ENCODE measurements around the gene PROSER3.
"Not testable (repeated sequence)": the region's sequence is repeated elsewhere in the genome, so short reads cannot be mapped to it uniquely, and the experiment has no call there.

The PROSER3 gene

GRCh38 chr19:35722897-35723296 lies 35.1 kb upstream of the PROSER3 start:
- no peak for DNase-seq

- no peak for DNase-seq
Measured at GRCh38 chr19:35723671-35724070, 34.3 kb upstream of the PROSER3 start.

- not testable (repeated sequence) for DNase-seq
Measured at GRCh38 chr19:35724132-35724531, 33.8 kb upstream of the PROSER3 start.

GRCh38 chr19:35724560-35724959 lies 33.4 kb upstream of the PROSER3 start:
- no peak for DNase-seq

GRCh38 chr19:35725216-35725861 lies 32.6 kb upstream of the PROSER3 start:
- no peak for DNase-seq

- DNase-seq, result no peak
Measured at GRCh38 chr19:35727053-35727955, 30.7 kb upstream of the PROSER3 start.

GRCh38 chr19:35727956-35728706 lies 29.8 kb upstream of the PROSER3 start:
- no peak for DNase-seq

GRCh38 chr19:35729021-35729420 lies 29.0 kb upstream of the PROSER3 start:
- no peak for DNase-seq

GRCh38 chr19:35729763-35730162 lies 28.2 kb upstream of the PROSER3 start:
- no peak for DNase-seq

- no peak for DNase-seq
Measured at GRCh38 chr19:35730326-35730725, 27.6 kb upstream of the PROSER3 start.

GRCh38 chr19:35731353-35731752 lies 26.6 kb upstream of the PROSER3 start:
- no peak for DNase-seq

GRCh38 chr19:35731779-35732405 lies 26.1 kb upstream of the PROSER3 start:
- DNase-seq, result no peak

GRCh38 chr19:35732540-35733179 lies 25.3 kb upstream of the PROSER3 start:
- DNase-seq, result no peak

GRCh38 chr19:35733180-35734125 lies 24.5 kb upstream of the PROSER3 start:
- DNase-seq, result no peak

- no peak for DNase-seq
Measured at GRCh38 chr19:35734273-35734672, 23.7 kb upstream of the PROSER3 start.

- no peak for DNase-seq
Measured at GRCh38 chr19:35734889-35735288, 23.1 kb upstream of the PROSER3 start.

- DNase-seq, result no peak
Measured at GRCh38 chr19:35736913-35737886, 20.8 kb upstream of the PROSER3 start.

GRCh38 chr19:35738021-35738886 lies 19.7 kb upstream of the PROSER3 start:
- no peak for DNase-seq

GRCh38 chr19:35738887-35739229 lies 19.1 kb upstream of the PROSER3 start:
- DNase-seq, result no peak

Measured in NCI-H2107 (cell line).